Esophagus squamous epithelium (tissue), 4 donors: Measurements from ENCODE around the gene TRDMT1.

Experiments
- POLR2A ChIP-seq, 4 donors: fragments of 450-650 bp; IDR thresholded peaks; one replicate each; pipeline ENCODE4 v1.6.1; 2017; ENCODE audit warnings: antibody characterized with exemption in 4 of 4, mild to moderate bottlenecking in 4 of 4, moderate library complexity in 3 of 4
- TF ChIP-seq, protein P1 (sequence below), 6 experiments: fragments of 450-650 bp in 4 of 6; fragments of 200-600 bp in 2 of 6; sonication (generic) in 2 of 6; IDR thresholded peaks; one replicate each; pipeline ENCODE4 v1.5.1; 2016 to 2019; ENCODE audit warnings: antibody characterized with exemption in 6 of 6, mild to moderate bottlenecking in 4 of 6, moderate library complexity in 4 of 6

GRCh38 chr10:17177014-17177413 lies 24.5 kb downstream of the TRDMT1 start:
- TF ChIP-seq, protein P1, sequence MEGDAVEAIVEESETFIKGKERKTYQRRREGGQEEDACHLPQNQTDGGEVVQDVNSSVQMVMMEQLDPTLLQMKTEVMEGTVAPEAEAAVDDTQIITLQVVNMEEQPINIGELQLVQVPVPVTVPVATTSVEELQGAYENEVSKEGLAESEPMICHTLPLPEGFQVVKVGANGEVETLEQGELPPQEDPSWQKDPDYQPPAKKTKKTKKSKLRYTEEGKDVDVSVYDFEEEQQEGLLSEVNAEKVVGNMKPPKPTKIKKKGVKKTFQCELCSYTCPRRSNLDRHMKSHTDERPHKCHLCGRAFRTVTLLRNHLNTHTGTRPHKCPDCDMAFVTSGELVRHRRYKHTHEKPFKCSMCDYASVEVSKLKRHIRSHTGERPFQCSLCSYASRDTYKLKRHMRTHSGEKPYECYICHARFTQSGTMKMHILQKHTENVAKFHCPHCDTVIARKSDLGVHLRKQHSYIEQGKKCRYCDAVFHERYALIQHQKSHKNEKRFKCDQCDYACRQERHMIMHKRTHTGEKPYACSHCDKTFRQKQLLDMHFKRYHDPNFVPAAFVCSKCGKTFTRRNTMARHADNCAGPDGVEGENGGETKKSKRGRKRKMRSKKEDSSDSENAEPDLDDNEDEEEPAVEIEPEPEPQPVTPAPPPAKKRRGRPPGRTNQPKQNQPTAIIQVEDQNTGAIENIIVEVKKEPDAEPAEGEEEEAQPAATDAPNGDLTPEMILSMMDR (IDR thresholded peaks at IDR 0.05), result no peak
- no peak for TF ChIP-seq POLR2A (IDR thresholded peaks at IDR 0.05)
